Muscle layer of duodenum (tissue), 2 donors: ENCODE measurements around the gene PMM2.

Experiments
- H3K27ac ChIP-seq: one replicate; pipeline ENCODE4 v1.7.0; 2013; ENCODE audit warnings: mild to moderate bottlenecking, low read length
- H3K27me3 ChIP-seq: one replicate; pipeline ENCODE4 v1.7.0; 2013; ENCODE audit warnings: low read depth, mild to moderate bottlenecking, control low read depth, low read length
- H3K36me3 ChIP-seq, 2 donors: one replicate each; pipeline ENCODE4 v1.7.0; 2013; ENCODE audit warnings: low read length in 2 of 2, control low read depth in 1 of 2, mild to moderate bottlenecking in 1 of 2; ENCODE audit not compliant: insufficient read depth in 2 of 2, control insufficient read depth in 1 of 2
- H3K4me1 ChIP-seq, 2 donors: one replicate each; pipeline ENCODE4 v1.7.0; 2013; ENCODE audit warnings: low read length in 2 of 2, mild to moderate bottlenecking in 2 of 2, control low read depth in 1 of 2, moderate library complexity in 1 of 2; ENCODE audit not compliant: insufficient read depth in 2 of 2, control insufficient read depth in 1 of 2
- H3K4me3 ChIP-seq, 2 donors: one replicate each; pipeline ENCODE4 v1.7.0; 2013; ENCODE audit warnings: low read length in 2 of 2, low read depth in 1 of 2, mild to moderate bottlenecking in 1 of 2
- H3K9me3 ChIP-seq, 2 donors: one replicate each; pipeline ENCODE4 v1.7.0; 2013; ENCODE audit warnings: low read length in 2 of 2, control low read depth in 1 of 2, mild to moderate bottlenecking in 1 of 2; ENCODE audit not compliant: control insufficient read depth in 1 of 2
- donor health status: healthy.

Gene PMM2

DNA sequence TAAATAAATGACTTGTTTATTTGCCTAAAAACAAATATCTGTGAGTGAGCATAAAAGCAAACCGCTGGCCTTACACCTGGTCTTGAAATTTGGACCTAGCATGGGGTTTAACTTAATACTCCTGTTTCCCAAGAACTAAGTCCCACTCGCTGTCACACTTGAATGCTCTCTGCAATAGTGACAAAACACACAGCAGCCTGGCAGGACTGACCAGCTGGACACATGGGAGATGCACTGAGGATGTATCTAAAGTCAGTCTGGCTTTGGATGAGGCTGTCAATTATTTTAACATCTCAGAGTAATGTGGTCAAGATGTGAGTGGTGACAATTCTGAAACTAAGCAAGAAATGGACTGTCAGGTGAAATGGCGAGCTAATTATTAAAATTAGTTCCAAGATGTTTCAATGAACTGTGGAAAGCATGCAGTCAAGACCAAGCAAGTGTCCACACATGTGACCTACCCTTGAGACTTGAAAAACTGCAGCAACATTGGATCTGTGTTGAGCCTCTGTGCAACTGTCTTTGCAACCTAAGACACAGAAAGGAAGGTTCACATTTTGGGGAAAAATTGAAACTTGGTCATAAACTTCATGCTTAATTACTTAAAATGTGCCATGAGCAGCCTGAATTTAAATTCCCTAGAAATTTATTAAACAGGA is 101.2 kb downstream of the PMM2 start:
- no peak overlapping the region for H3K27ac ChIP-seq
- peaks cover 79 to 95% of the 10 kb centered on the region in 2 donors for H3K36me3 ChIP-seq
- H3K27me3 ChIP-seq, result no peaks in the 10 kb centered on the region
- no peaks in the 10 kb centered on the region for H3K4me1 ChIP-seq
- no peak overlapping the region for H3K4me3 ChIP-seq
- H3K9me3 ChIP-seq, result no peaks in the 10 kb centered on the region
